ENCODE data around the gene PDE4D.
"Not testable (repeated sequence)": the region's sequence is repeated elsewhere in the genome, so short reads cannot be mapped to it uniquely, and the experiment has no call there.

The PDE4D gene

GRCh38 chr5:58961631-58962280 is 931.8 kb downstream of the PDE4D start:
- DNase-seq (ENCODE audit: low spot score): no peak

- no peak for DNase-seq (ENCODE audit: low spot score)
These were observed 934.8 kb downstream of the PDE4D start for GRCh38 chr5:58958701-58959100.

- not testable (repeated sequence) for DNase-seq (ENCODE audit: low spot score)
These were observed 940.3 kb downstream of the PDE4D start for GRCh38 chr5:58953218-58953617.

GRCh38 chr5:58950224-58950623 is 943.3 kb downstream of the PDE4D start:
- DNase-seq (ENCODE audit: low spot score): no peak

- DNase-seq (ENCODE audit: low spot score): no peak
These were observed 947.3 kb downstream of the PDE4D start for GRCh38 chr5:58946230-58946629.

- DNase-seq (ENCODE audit: low spot score): no peak
These were observed 949.3 kb downstream of the PDE4D start for GRCh38 chr5:58944221-58944620.

- no peak for DNase-seq (ENCODE audit: low spot score)
These were observed 953.1 kb downstream of the PDE4D start for GRCh38 chr5:58940446-58940845.

- DNase-seq (ENCODE audit: low spot score): no peak
These were observed 953.9 kb downstream of the PDE4D start for GRCh38 chr5:58939664-58940063.

- DNase-seq (ENCODE audit: low spot score): no peak
These were observed 954.7 kb downstream of the PDE4D start for GRCh38 chr5:58938563-58939424.

GRCh38 chr5:58937031-58937681 is 956.4 kb downstream of the PDE4D start:
- no peak for DNase-seq (ENCODE audit: low spot score)

- no peak for DNase-seq (ENCODE audit: low spot score)
These were observed 958.9 kb downstream of the PDE4D start for GRCh38 chr5:58934629-58935097.

GRCh38 chr5:58933891-58934628 is 959.5 kb downstream of the PDE4D start:
- DNase-seq (ENCODE audit: low spot score): no peak

GRCh38 chr5:58932057-58932612 is 961.4 kb downstream of the PDE4D start:
- no peak for DNase-seq (ENCODE audit: low spot score)

GRCh38 chr5:58930520-58930919 is 963.0 kb downstream of the PDE4D start:
- DNase-seq (ENCODE audit: low spot score): no peak

GRCh38 chr5:58929726-58930125 is 963.8 kb downstream of the PDE4D start:
- DNase-seq (ENCODE audit: low spot score): no peak

GRCh38 chr5:58927938-58928337 is 965.6 kb downstream of the PDE4D start:
- no peak for DNase-seq (ENCODE audit: low spot score)

GRCh38 chr5:58927181-58927580 is 966.3 kb downstream of the PDE4D start:
- no peak for DNase-seq (ENCODE audit: low spot score)

GRCh38 chr5:58926541-58926935 is 967.0 kb downstream of the PDE4D start:
- DNase-seq (ENCODE audit: low spot score): no peak

GRCh38 chr5:58925627-58926540 is 967.6 kb downstream of the PDE4D start:
- no peak for DNase-seq (ENCODE audit: low spot score)

GRCh38 chr5:58924306-58924705 is 969.2 kb downstream of the PDE4D start:
- no peak for DNase-seq (ENCODE audit: low spot score)

GRCh38 chr5:58923355-58923754 is 970.2 kb downstream of the PDE4D start:
- DNase-seq (ENCODE audit: low spot score): no peak
